GM18861 (cell line): Measurements from ENCODE around the gene TMEM184B.

ENCODE experiments used
- ATAC-seq: cut with Tn5 transposase; IDR thresholded peaks from one replicate; pipeline ENCODE4 v1.9.1; 2021; ENCODE audit not compliant: unreplicated experiment

TMEM184B gene

GRCh38 chr22:38272373-38273134, at the start of gene TMEM184B:
TSS of gene TMEM184B (minus strand) at chr22:38273010. CDS start at chr22:38247961, 25,049 bp downstream.
- ATAC-seq: no peak

GRCh38 chr22:38320605-38321402, 48.0 kb upstream of the TMEM184B start:
- no peak for ATAC-seq

GRCh38 chr22:38318792-38319773, 46.3 kb upstream of the TMEM184B start:
- ATAC-seq: no peak

- no peak for ATAC-seq
These were observed 45.3 kb upstream of the TMEM184B start for GRCh38 chr22:38317995-38318715.

GRCh38 chr22:38317122-38317994, 44.5 kb upstream of the TMEM184B start, which contains the start of gene CSNK1E:
TSS of gene CSNK1E (minus strand) at chr22:38317433. CDS start at chr22:38314157, 3,276 bp downstream.
- ATAC-seq: no peak

- no peak for ATAC-seq
These were observed 43.7 kb upstream of the TMEM184B start for GRCh38 chr22:38316364-38317121.

- no peak for ATAC-seq
These were observed 43.1 kb upstream of the TMEM184B start for GRCh38 chr22:38315823-38316363.

- no peak for ATAC-seq
These were observed 42.4 kb upstream of the TMEM184B start for GRCh38 chr22:38314933-38315822.

- no peak for ATAC-seq
These were observed 41.5 kb upstream of the TMEM184B start for GRCh38 chr22:38314051-38314932.

- no peak for ATAC-seq
These were observed 40.7 kb upstream of the TMEM184B start for GRCh38 chr22:38313384-38313955.

- no peak for ATAC-seq
These were observed 39.5 kb upstream of the TMEM184B start for GRCh38 chr22:38312261-38312800.

GRCh38 chr22:38311323-38311620, 38.5 kb upstream of the TMEM184B start:
- peak; percentile 40 for ATAC-seq

GRCh38 chr22:38310518-38311322, 37.9 kb upstream of the TMEM184B start:
- no peak for ATAC-seq

GRCh38 chr22:38309614-38310517, 37.1 kb upstream of the TMEM184B start:
- no peak for ATAC-seq
